Uterus (tissue), 2 donors: ENCODE data around the gene TM4SF20.

Experiments
- CTCF ChIP-seq, 4 experiments: fragments of 200-600 bp in 2 of 4; fragments of 450-650 bp in 2 of 4; sonication (generic) in 2 of 4; IDR thresholded peaks; one replicate each; pipeline ENCODE4 v1.5.1; 2016 to 2019; ENCODE audit warnings: antibody characterized with exemption in 4 of 4, mild to moderate bottlenecking in 2 of 4, moderate library complexity in 1 of 4
- POLR2A ChIP-seq, 2 donors: fragments of 450-650 bp; IDR thresholded peaks; one replicate each; pipeline ENCODE4 v1.6.1; 2016; ENCODE audit warnings: antibody characterized with exemption in 2 of 2, mild to moderate bottlenecking in 1 of 2, moderate library complexity in 1 of 2

DNA sequence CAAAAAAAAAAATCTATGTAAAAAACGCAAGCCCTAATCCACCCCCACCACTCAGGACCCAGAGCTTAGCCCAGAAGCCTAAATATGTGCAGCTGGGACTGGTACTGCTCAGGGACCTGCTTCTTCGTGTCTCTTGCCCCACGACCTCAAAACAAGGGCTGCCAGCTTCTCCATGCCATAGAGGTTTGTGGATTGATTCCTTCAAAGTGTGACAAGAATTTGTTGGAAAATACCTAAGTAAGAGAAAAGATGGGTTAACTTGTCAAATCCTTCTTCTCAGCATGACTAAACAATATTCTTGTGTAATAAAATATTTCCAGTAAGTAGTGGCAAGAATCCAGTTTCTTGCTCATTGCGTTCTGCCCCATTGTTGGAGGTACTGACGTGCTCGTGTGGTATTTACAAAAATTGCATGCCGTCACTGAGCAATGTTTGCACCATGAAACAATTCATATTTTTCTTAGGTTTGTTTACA, 9.5 kb upstream of the TM4SF20 start:
- TF ChIP-seq POLR2A (IDR thresholded peaks at IDR 0.05) (no peak), CTCF (IDR thresholded peaks at IDR 0.05) (no peak)
